Stomach smooth muscle (tissue), 2 donors: ENCODE measurements around the gene KDM5C.
A peak's percentile ranks its signal among the peaks of the same experiment; 100 is the strongest.

Experiments used
- H3K27ac ChIP-seq: one replicate; pipeline ENCODE4 v1.7.0; 2013; ENCODE audit warnings: mild to moderate bottlenecking, low read length, inconsistent platforms
- H3K27me3 ChIP-seq, 2 donors: one replicate each; pipeline ENCODE4 v1.7.0; 2013; ENCODE audit warnings: low read length in 2 of 2; ENCODE audit not compliant: insufficient read depth in 2 of 2, control insufficient read depth in 1 of 2
- H3K36me3 ChIP-seq, 2 donors: one replicate each; pipeline ENCODE4 v1.7.0; 2013; ENCODE audit warnings: low read length in 2 of 2; ENCODE audit not compliant: control insufficient read depth in 2 of 2, insufficient read depth in 2 of 2
- H3K4me1 ChIP-seq: one replicate; pipeline ENCODE4 v1.7.0; 2013; ENCODE audit warnings: low read length; ENCODE audit not compliant: control insufficient read depth, insufficient read depth
- H3K4me3 ChIP-seq, 2 donors: one replicate each; pipeline ENCODE4 v1.7.0; 2013; ENCODE audit warnings: low read length in 2 of 2
- H3K9ac ChIP-seq, 2 donors: one replicate each; pipeline ENCODE4 v1.7.0; 2013; ENCODE audit warnings: low read length in 2 of 2, mild to moderate bottlenecking in 1 of 2
- H3K9me3 ChIP-seq, 2 donors: one replicate each; pipeline ENCODE4 v1.7.0; 2013; ENCODE audit warnings: low read length in 2 of 2; ENCODE audit not compliant: control insufficient read depth in 2 of 2
- donor health status: healthy.
- donor health status: Pancreatic carcinoma.

Gene KDM5C

GRCh38 chrX:53234484-53234883 is 9.5 kb upstream of the KDM5C start:
- H3K27ac ChIP-seq: no peak overlapping the region

GRCh38 chrX:53233536-53233935 is 8.5 kb upstream of the KDM5C start:
- H3K27ac ChIP-seq: no peak overlapping the region
- H3K9ac ChIP-seq: no peak overlapping the region
- H3K4me3 ChIP-seq: no peak overlapping the region
- peaks cover 0 to 4% of the 10 kb centered on the region in 2 donors for H3K36me3 ChIP-seq
- no peaks in the 10 kb centered on the region for H3K9me3 ChIP-seq
- H3K27me3 ChIP-seq: peaks cover 0 to 22% of the 10 kb centered on the region in 2 donors
- no peaks in the 10 kb centered on the region for H3K4me1 ChIP-seq

More at GRCh38 chrX:53234484-53234883, 9.5 kb upstream of the KDM5C start:
- peaks cover 0 to 6% of the 10 kb centered on the region in 2 donors for H3K36me3 ChIP-seq
- H3K27me3 ChIP-seq: peaks cover 0 to 24% of the 10 kb centered on the region in 2 donors
- no peaks in the 10 kb centered on the region for H3K4me1 ChIP-seq
- H3K9me3 ChIP-seq: no peaks in the 10 kb centered on the region
- H3K9ac ChIP-seq: no peak overlapping the region
- no peak overlapping the region for H3K4me3 ChIP-seq

- peaks cover 0 to 17% of the 10 kb centered on the region in 2 donors for H3K27me3 ChIP-seq
- no peak overlapping the region for H3K4me3 ChIP-seq
- no peaks in the 10 kb centered on the region for H3K4me1 ChIP-seq
- H3K9ac ChIP-seq: no peak overlapping the region
- H3K27ac ChIP-seq: no peak overlapping the region
- no peaks in the 10 kb centered on the region for H3K9me3 ChIP-seq
- peaks cover 0 to 2% of the 10 kb centered on the region in 2 donors for H3K36me3 ChIP-seq
Measured at GRCh38 chrX:53230116-53230515, 5.1 kb upstream of the KDM5C start.

GRCh38 chrX:53227224-53227765 is 2.3 kb upstream of the KDM5C start:
- H3K4me1 ChIP-seq: peaks cover 20% of the 10 kb centered on the region
- no peaks in the 10 kb centered on the region for H3K9me3 ChIP-seq
- no peak overlapping the region for H3K4me3 ChIP-seq
- H3K9ac ChIP-seq: no peak overlapping the region
- peaks cover 0 to 9% of the 10 kb centered on the region in 2 donors for H3K27me3 ChIP-seq
- peaks cover 0 to 2% of the 10 kb centered on the region in 2 donors for H3K36me3 ChIP-seq
- no peak overlapping the region for H3K27ac ChIP-seq

- Histone ChIP-seq H3K36me3 (peaks cover 7 to 17% of the 10 kb centered on the region in 2 donors), H3K4me3 (peak overlapping the region; percentile 78 to 98), H3K27ac (peak overlapping the region; percentile 94), H3K4me1 (peaks cover 31% of the 10 kb centered on the region), H3K9ac (peak overlapping the region; percentile 87 to 99), H3K9me3 (no peaks in the 10 kb centered on the region), H3K27me3 (peaks cover 0 to 2% of the 10 kb centered on the region in 2 donors)
Measured at GRCh38 chrX:53223955-53224859, 800 bp downstream of the KDM5C start.

- H3K27ac ChIP-seq: no peak overlapping the region
Measured at GRCh38 chrX:53223068-53223693, 1.8 kb downstream of the KDM5C start.

GRCh38 chrX:53211391-53211978 is 13.5 kb downstream of the KDM5C start:
- peaks cover 50 to 72% of the 10 kb centered on the region in 2 donors for H3K36me3 ChIP-seq
- H3K27me3 ChIP-seq: no peaks in the 10 kb centered on the region
- H3K4me1 ChIP-seq: no peaks in the 10 kb centered on the region
- H3K27ac ChIP-seq: no peak overlapping the region
- no peak overlapping the region for H3K4me3 ChIP-seq
- no peak overlapping the region for H3K9ac ChIP-seq
- no peaks in the 10 kb centered on the region for H3K9me3 ChIP-seq

More at GRCh38 chrX:53223068-53223693, 1.8 kb downstream of the KDM5C start:
- Histone ChIP-seq H3K4me3 (peak overlapping the region; percentile 78 to 98), H3K9ac (peak overlapping the region; percentile 87 to 99), H3K27me3 (no peaks in the 10 kb centered on the region), H3K36me3 (peaks cover 9 to 26% of the 10 kb centered on the region in 2 donors), H3K4me1 (peaks cover 31% of the 10 kb centered on the region), H3K9me3 (no peaks in the 10 kb centered on the region)

- no peaks in the 10 kb centered on the region for H3K9me3 ChIP-seq
- H3K4me3 ChIP-seq: no peak overlapping the region
- H3K27me3 ChIP-seq: no peaks in the 10 kb centered on the region
- no peak overlapping the region for H3K27ac ChIP-seq
- no peaks in the 10 kb centered on the region for H3K4me1 ChIP-seq
- H3K9ac ChIP-seq: no peak overlapping the region
- H3K36me3 ChIP-seq: peaks cover 53 to 83% of the 10 kb centered on the region in 2 donors
Measured at GRCh38 chrX:53196678-53197077, 28.3 kb downstream of the KDM5C start.

- Histone ChIP-seq H3K4me3 (no peak overlapping the region), H3K27ac (no peak overlapping the region), H3K4me1 (no peaks in the 10 kb centered on the region), H3K27me3 (no peaks in the 10 kb centered on the region), H3K9ac (no peak overlapping the region), H3K9me3 (no peaks in the 10 kb centered on the region), H3K36me3 (peaks cover 45 to 71% of the 10 kb centered on the region in 2 donors)
Measured at GRCh38 chrX:53195401-53195800, 29.6 kb downstream of the KDM5C start.

GRCh38 chrX:53194308-53194707 is 30.7 kb downstream of the KDM5C start:
- Histone ChIP-seq H3K36me3 (peaks cover 41 to 69% of the 10 kb centered on the region in 2 donors), H3K27me3 (no peaks in the 10 kb centered on the region), H3K4me3 (no peak overlapping the region), H3K27ac (no peak overlapping the region), H3K9ac (no peak overlapping the region), H3K9me3 (no peaks in the 10 kb centered on the region), H3K4me1 (no peaks in the 10 kb centered on the region)
